NCI-H460 (cell line): Measurements from ENCODE around the gene ANGEL1. TPM values are rescaled to one million over a fixed set of nuclear protein-coding genes. Genes with fewer than 3 reads are reported as not detected.

Experiments
- total RNA-seq: library from RNA; depleted of rRNA; stranded (reverse); fragments of >200 nt; shearing (Covaris generic); gene quantifications from 2 replicates; pipeline ENCODE4 v1.2.3, GENCODE V29; 2014; rRNA removed

ANGEL1 gene
- total RNA-seq, 1 experiment from 2014 or later, result 14.8 TPM

Other genes with a start within 250 kb of the ANGEL1 start
- 0.81 and 1.0 TPM in 2 replicates for gene VASH1, start 51.4 kb downstream of the ANGEL1 start, total RNA-seq
- not detected in 2 replicates for gene LRRC74A, start 13.5 kb upstream of the ANGEL1 start, total RNA-seq
- gene IRF2BPL, start 215.8 kb upstream of the ANGEL1 start, total RNA-seq, result 31.5 and 36.7 TPM in 2 replicates